Sigmoid colon (tissue), 4 donors: ENCODE measurements around the gene VAC14.

Experiments
- EP300 ChIP-seq, 4 donors: sonication (generic); formaldehyde crosslinking; IDR thresholded peaks; one replicate each; pipeline ENCODE4 v1.6.1; 2017; ENCODE audit warnings: antibody characterized with exemption in 4 of 4
- POLR2A ChIP-seq, 2 donors: fragments of 450-650 bp; IDR thresholded peaks; one replicate each; pipeline ENCODE4 v1.6.1; 2016; ENCODE audit warnings: antibody characterized with exemption in 2 of 2, mild to moderate bottlenecking in 2 of 2, moderate library complexity in 2 of 2
- POLR2AphosphoS5 ChIP-seq, 4 donors: sonication (generic); formaldehyde crosslinking; IDR thresholded peaks; one replicate each; pipeline ENCODE4 v1.6.1; 2017; ENCODE audit warnings: antibody characterized with exemption in 4 of 4
- TF ChIP-seq, protein P1 (sequence below), 4 experiments: fragments of 450-650 bp in 3 of 4; fragments of 200-600 bp in 1 of 4; IDR thresholded peaks; one replicate each; pipeline ENCODE4 v1.5.1; 2016 to 2019; ENCODE audit warnings: antibody characterized with exemption in 4 of 4, mild to moderate bottlenecking in 3 of 4, moderate library complexity in 2 of 4

DNA sequence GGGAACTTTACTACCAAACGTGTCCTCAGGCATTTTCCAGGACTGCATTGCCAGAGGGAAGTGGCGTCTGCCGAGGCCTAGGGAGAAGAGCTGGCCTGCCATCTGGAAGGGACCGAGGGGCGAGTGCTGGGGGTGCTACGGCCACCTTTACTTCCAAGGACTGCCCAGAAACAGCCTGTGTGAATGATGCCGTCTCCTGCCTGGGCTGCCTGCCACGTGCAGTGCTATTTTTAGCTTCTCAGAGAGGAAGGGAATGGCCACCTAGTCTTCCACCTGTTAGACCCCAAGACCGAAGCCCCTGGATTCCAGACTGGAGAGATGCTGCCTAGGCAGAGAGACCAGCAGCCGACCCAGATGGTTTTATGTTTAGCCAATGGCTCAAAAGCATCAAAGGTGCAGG is 57.2 kb downstream of the VAC14 start:
- TF ChIP-seq, protein P1, sequence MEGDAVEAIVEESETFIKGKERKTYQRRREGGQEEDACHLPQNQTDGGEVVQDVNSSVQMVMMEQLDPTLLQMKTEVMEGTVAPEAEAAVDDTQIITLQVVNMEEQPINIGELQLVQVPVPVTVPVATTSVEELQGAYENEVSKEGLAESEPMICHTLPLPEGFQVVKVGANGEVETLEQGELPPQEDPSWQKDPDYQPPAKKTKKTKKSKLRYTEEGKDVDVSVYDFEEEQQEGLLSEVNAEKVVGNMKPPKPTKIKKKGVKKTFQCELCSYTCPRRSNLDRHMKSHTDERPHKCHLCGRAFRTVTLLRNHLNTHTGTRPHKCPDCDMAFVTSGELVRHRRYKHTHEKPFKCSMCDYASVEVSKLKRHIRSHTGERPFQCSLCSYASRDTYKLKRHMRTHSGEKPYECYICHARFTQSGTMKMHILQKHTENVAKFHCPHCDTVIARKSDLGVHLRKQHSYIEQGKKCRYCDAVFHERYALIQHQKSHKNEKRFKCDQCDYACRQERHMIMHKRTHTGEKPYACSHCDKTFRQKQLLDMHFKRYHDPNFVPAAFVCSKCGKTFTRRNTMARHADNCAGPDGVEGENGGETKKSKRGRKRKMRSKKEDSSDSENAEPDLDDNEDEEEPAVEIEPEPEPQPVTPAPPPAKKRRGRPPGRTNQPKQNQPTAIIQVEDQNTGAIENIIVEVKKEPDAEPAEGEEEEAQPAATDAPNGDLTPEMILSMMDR (IDR thresholded peaks at IDR 0.05): no peak
- no peak for TF ChIP-seq POLR2A (IDR thresholded peaks at IDR 0.05)
- TF ChIP-seq EP300 (IDR thresholded peaks at IDR 0.05): no peak
- TF ChIP-seq POLR2AphosphoS5 (IDR thresholded peaks at IDR 0.05): no peak
